NCI-H1930 (cell line): Measurements from ENCODE around the gene NKAIN2.
A peak's percentile ranks its signal among the peaks of the same experiment; 100 is the strongest.
"Not testable (repeated sequence)": the region's sequence is repeated elsewhere in the genome, so short reads cannot be mapped to it uniquely, and the experiment has no call there.

Experiments
- DNase-seq, 2 experiments: peaks; one replicate each; lab custom pipeline; 2025; lab: John Stamatoyannopoulos, UW

Gene NKAIN2

DNA sequence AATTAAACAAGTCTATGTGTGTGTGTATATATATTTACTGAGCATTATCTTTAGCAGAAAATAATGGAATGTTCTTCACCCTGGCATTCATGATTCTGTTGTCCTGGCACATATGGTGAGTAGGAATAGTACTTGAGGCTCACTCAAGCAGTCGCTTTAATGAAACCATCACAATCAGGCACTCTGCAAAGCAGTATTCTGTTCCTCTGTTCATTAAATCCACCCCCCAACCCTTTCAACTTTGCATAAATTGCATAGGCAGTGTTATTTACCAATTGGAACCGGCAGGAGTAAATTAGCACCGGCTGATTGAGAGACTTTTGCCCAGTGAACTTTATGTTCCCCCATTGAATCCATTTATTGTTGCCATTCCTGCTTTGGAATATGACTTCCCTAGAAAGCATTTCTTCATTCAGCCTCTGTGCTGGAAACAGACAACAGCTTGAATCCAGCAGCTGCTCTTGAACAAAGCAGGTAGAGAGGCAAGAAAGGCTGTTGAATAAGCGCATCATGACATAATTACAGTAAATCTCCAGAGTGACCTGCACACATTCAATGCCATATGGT, 890.6 kb downstream of the NKAIN2 start:
- peak in 1 of 2 experiments; percentile 75 for DNase-seq

DNA sequence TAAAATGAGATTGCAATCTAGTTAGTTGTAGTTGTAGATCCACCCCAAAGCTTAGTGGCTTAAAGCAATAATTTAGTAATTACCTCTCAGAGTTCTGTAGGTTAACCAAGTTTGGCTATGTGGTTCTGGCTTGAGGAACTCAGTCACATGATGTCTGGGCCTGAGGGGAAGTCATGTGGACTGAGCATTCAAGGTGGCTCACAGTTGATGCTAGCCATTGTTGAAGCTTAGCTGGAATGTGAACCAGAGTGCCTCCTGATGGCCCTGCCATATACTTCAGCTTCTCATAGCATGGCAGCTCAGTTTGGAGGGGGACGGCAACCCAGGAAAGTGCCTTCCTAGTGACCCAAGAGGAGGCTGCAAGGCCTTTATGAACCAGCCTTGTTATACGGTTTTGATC, 895.4 kb downstream of the NKAIN2 start:
- no peak for DNase-seq

DNA sequence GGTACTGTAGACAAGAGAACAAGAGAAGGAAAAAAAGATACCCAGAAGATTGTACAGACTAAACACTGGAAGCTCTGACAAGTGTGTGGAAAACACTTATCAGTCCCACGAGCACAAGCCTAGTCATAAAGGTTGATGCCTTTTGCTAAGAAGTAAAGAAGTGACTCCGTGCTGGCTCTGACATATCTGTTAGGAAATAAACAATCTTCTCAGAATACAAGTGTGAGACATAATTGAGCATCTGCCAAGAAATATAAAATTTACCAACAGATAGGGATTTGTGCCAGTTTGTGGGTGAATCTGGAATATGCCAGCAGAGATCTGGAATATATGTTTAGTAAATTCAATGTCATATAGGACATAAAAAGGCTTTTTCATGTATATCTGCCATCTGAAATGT, 899.9 kb downstream of the NKAIN2 start:
- DNase-seq: no peak

- not testable (repeated sequence) for DNase-seq
Observed at GRCh38 chr6:124712532-124712931, 908.9 kb downstream of the NKAIN2 start.

- DNase-seq: no peak
Observed at GRCh38 chr6:124714728-124715127, 911.1 kb downstream of the NKAIN2 start.

- DNase-seq: no peak
Observed at GRCh38 chr6:124719913-124720312, 916.2 kb downstream of the NKAIN2 start.

DNA sequence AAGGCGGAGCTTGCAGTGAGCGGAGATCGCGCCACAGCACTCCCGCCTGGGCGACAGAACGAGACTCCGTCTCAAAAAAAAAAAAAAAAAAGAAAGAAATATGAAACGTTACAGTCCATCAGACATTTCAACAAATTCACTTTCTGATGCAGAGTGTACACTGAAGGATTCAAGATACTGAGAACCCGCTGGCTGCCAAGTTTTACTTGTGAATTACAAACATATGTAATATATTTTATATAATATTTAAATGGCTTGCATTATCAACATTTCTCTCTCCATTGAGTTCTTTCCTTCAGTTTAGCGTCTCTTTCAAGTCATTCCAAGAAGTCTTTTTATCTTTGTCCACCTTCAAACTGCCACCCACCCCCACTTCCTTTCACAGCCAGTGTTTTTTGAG, 917.7 kb downstream of the NKAIN2 start:
- DNase-seq: no peak

DNA sequence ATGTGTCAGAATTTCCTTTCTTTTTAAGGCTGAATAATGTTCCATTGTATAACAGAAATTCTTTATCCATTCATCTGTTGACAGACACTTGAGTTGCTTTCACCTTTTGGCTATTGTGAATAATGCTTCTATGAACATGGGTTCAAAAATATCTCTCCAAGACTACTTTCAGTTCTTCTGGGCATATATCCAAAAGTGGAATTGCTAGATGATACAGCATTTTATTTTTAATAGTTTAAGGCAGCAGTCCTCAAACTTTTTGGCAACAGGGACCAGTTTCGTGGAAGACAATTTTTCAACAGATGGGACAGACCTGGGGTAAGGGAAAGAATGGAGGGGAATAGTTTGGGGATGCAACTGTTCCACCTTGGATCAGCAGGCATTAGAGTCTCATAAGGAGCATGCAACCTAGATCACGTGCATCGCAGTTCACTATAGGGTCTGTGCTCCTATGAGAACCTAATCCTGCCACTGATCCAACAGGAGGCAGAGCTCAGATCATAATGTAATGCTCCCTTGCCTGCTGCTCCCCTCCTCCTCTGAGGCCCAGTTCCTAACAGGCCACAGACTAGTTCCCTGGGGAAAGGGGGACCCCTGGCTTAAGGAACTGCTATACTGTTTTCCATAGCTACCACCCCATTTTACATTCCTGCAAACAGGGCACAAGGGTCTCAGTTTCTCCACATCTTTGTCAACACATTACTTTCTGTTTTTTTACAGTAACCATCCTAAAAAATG, 918.6 kb downstream of the NKAIN2 start:
- DNase-seq: no peak

- DNase-seq: no peak
Observed at GRCh38 chr6:124723671-124724070, 920.0 kb downstream of the NKAIN2 start.

GRCh38 chr6:124737804-124738203, 934.1 kb downstream of the NKAIN2 start:
- DNase-seq: not testable (repeated sequence)

DNA sequence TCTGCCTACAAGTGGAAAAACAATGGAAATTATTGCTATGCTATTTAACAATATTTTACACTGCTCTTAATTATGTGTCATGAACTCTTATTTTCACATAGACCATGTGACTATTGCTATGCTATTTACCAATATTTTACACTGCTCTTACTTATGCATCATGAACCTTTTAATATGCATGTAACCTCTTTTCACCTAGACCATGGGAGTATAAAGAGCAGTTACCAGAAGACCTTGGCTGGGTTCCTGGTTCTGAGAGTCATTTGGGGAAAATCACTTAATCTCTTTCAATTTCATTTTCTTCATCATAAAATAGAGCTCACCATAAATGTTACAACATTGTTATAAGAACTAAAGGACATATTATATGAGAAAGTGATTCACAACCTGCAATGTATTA, 934.8 kb downstream of the NKAIN2 start:
- no peak for DNase-seq

DNA sequence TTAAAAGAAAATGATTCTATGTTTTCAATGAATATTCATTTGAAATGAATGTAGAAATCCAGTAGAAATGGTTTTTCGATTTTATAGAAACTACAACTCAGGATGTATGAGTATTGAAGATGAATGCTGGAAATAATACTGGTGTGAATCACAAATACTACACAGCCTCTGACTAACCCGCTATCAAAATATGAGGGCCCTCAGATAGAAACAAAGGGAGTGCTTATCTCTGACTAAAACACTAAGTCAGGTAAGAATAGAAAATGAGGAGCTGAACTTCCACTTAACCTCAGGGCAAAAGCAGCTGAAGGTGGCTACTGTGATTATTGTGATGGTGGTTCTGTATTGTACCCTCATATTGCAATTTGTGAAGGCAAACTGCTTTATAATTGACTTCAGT, 937.7 kb downstream of the NKAIN2 start:
- DNase-seq: no peak

GRCh38 chr6:124742971-124743370, 939.3 kb downstream of the NKAIN2 start:
- no peak for DNase-seq

- DNase-seq: no peak
Observed at GRCh38 chr6:124743420-124743819, 939.8 kb downstream of the NKAIN2 start.

GRCh38 chr6:124747349-124747748, 943.7 kb downstream of the NKAIN2 start:
- DNase-seq: no peak

GRCh38 chr6:124748778-124749177, 945.1 kb downstream of the NKAIN2 start:
- DNase-seq: no peak

- DNase-seq: no peak
Observed at GRCh38 chr6:124753001-124753400, 949.3 kb downstream of the NKAIN2 start.

- no peak for DNase-seq
Observed at GRCh38 chr6:124753562-124754105, 950.0 kb downstream of the NKAIN2 start.

- no peak for DNase-seq
Observed at GRCh38 chr6:124755321-124755720, 951.7 kb downstream of the NKAIN2 start.

DNA sequence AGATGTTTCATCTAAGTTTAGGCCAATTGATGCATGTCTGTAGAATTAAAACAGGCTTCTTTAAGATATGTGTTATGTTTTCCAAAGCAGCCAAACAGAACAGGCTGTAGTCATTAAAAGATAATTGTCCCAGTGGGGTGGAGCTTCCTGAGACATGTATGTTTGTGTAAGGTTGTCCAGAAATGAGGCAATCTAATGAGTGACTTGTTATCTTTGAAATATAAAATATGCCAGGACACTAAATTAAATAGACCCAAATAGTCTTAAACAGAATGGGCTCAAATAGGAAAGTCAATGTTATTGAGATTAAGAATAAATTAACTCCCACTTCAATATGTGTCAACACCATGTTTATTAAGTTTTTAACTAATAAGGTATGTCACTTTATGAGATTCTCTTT, 953.9 kb downstream of the NKAIN2 start:
- DNase-seq: no peak

- no peak for DNase-seq
Observed at GRCh38 chr6:124758663-124759062, 955.0 kb downstream of the NKAIN2 start.

DNA sequence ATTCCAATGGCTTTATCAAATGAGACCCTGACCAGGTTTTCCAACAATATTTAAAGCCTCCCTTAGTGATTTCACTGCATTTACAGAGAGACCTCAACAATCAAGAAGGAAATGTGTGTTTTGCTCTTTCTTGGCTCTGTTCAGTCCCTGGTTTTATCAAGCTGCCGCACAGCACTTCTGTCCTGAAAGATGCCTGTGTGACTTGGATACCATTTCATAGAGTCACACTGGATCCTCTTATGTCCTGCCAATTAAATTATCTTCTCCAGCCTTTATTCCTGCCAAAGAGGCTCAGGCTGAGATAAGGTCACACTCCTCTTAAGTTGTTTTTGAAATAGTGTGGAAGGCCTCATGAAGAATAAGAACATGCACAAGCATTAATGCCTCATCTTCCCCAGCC, 961.6 kb downstream of the NKAIN2 start:
- no peak for DNase-seq

DNA sequence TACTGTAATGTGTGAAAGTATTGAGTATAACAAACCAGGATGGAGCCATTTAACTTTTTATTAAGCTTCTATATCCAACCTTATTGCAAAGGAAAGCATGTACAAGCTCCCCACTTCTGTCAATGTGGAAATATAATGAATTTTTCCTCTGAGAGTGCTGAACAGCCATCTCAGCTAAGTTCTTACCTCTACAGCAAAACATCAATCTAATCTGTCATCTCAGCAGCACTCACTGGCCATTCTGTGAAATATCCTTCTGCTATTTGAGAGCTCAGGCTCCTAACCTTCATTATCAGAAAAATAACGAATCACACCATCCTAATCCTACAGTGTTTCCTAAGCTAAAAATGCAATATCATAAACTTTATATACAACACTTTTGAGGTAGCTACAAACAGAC, 964.6 kb downstream of the NKAIN2 start:
- no peak for DNase-seq
